ENCODE measurements around the gene ADSS2.

Gene ADSS2

GRCh38 chr1:244445320-244446181 is 6.2 kb downstream of the ADSS2 start:
- Histone ChIP-seq H3K27me3 (ENCODE audit: insufficient read depth, low read length, poor library complexity) (no peaks in the 10 kb centered on the region), H4K20me1 (ENCODE audit: insufficient read depth, low read length) (peaks cover 11% of the 10 kb centered on the region; the same call in 1 of the 2 replicates), H3K4me2 (ENCODE audit: insufficient read depth, low read length) (peak overlapping the region; percentile 40), H3K4me1 (ENCODE audit: insufficient read depth, low read length) (peaks cover 23% of the 10 kb centered on the region), H3K4me3 (ENCODE audit: low read depth in 1 of 2, low read length in 2 of 2) (no peak overlapping the region), H3K36me3 (ENCODE audit: insufficient read depth, low read length) (peaks cover 39% of the 10 kb centered on the region), H3K79me2 (ENCODE audit: insufficient read depth, low read length) (peaks cover 96% of the 10 kb centered on the region), H3K9ac (ENCODE audit: low read depth, low read length) (no peak overlapping the region), H2AFZ (ENCODE audit: low read depth, low read length) (no peak overlapping the region), H3K9me3 (ENCODE audit: insufficient read depth, low read length, severe bottlenecking) (no peaks in the 10 kb centered on the region), H3K27ac (ENCODE audit: low read length) (no peak overlapping the region; the same call in 1 of the 2 replicates)
- ATAC-seq (ENCODE audit: insufficient read depth, low read depth) (no peak), DNase-seq (no peak)
- TF ChIP-seq EZH2 (IDR thresholded peaks at IDR 0.05; ENCODE audit: borderline replicate concordance, low read depth, low read length, severe bottlenecking), result no peak
- no peak for TF ChIP-seq CTCF (IDR thresholded peaks at IDR 0.05; ENCODE audit: borderline replicate concordance, extremely low read depth, low read length, poor library complexity, severe bottlenecking)

- Histone ChIP-seq H3K79me2 (ENCODE audit: insufficient read depth, low read length) (peaks cover 96% of the 10 kb centered on the region), H2AFZ (ENCODE audit: low read depth, low read length) (no peak overlapping the region), H3K27me3 (ENCODE audit: insufficient read depth, low read length, poor library complexity) (no peaks in the 10 kb centered on the region), H3K4me1 (ENCODE audit: insufficient read depth, low read length) (peaks cover 16% of the 10 kb centered on the region), H3K4me2 (ENCODE audit: insufficient read depth, low read length) (peak overlapping the region; percentile 40; the same call in 1 of the 2 replicates), H3K9me3 (ENCODE audit: insufficient read depth, low read length, severe bottlenecking) (no peaks in the 10 kb centered on the region), H3K27ac (ENCODE audit: low read length) (no peak overlapping the region), H3K4me3 (ENCODE audit: low read depth in 1 of 2, low read length in 2 of 2) (no peak overlapping the region), H3K36me3 (ENCODE audit: insufficient read depth, low read length) (peaks cover 34% of the 10 kb centered on the region), H3K9ac (ENCODE audit: low read depth, low read length) (no peak overlapping the region), H4K20me1 (ENCODE audit: insufficient read depth, low read length) (peaks cover 10% of the 10 kb centered on the region; the same call in 1 of the 2 replicates)
- DNase-seq, result no peak
- ATAC-seq (ENCODE audit: insufficient read depth, low read depth), result no peak
- no peak for TF ChIP-seq EZH2 (IDR thresholded peaks at IDR 0.05; ENCODE audit: borderline replicate concordance, low read depth, low read length, severe bottlenecking)
- no peak for TF ChIP-seq CTCF (IDR thresholded peaks at IDR 0.05; ENCODE audit: borderline replicate concordance, extremely low read depth, low read length, poor library complexity, severe bottlenecking)
Observed at GRCh38 chr1:244444854-244445253, 6.9 kb downstream of the ADSS2 start.

- Histone ChIP-seq H3K79me2 (ENCODE audit: insufficient read depth, low read length) (peaks cover 93% of the 10 kb centered on the region), H3K36me3 (ENCODE audit: insufficient read depth, low read length) (peaks cover 17% of the 10 kb centered on the region), H3K9me3 (ENCODE audit: insufficient read depth, low read length, severe bottlenecking) (no peaks in the 10 kb centered on the region), H2AFZ (ENCODE audit: low read depth, low read length) (no peak overlapping the region), H3K4me2 (ENCODE audit: insufficient read depth, low read length) (no peak overlapping the region), H3K9ac (ENCODE audit: low read depth, low read length) (no peak overlapping the region), H4K20me1 (ENCODE audit: insufficient read depth, low read length) (peaks cover 19% of the 10 kb centered on the region; the same call in 1 of the 2 replicates), H3K27me3 (ENCODE audit: insufficient read depth, low read length, poor library complexity) (no peaks in the 10 kb centered on the region), H3K4me3 (ENCODE audit: low read depth in 1 of 2, low read length in 2 of 2) (no peak overlapping the region), H3K27ac (ENCODE audit: low read length) (no peak overlapping the region), H3K4me1 (ENCODE audit: insufficient read depth, low read length) (no peaks in the 10 kb centered on the region; the same call in none of the 2 replicates)
- ATAC-seq (ENCODE audit: insufficient read depth, low read depth) (no peak), DNase-seq (no peak)
- TF ChIP-seq CTCF (IDR thresholded peaks at IDR 0.05; ENCODE audit: borderline replicate concordance, extremely low read depth, low read length, poor library complexity, severe bottlenecking), result no peak
- TF ChIP-seq EZH2 (IDR thresholded peaks at IDR 0.05; ENCODE audit: borderline replicate concordance, low read depth, low read length, severe bottlenecking), result no peak
Observed at GRCh38 chr1:244442850-244443249, 8.9 kb downstream of the ADSS2 start.
